ENCODE results near the gene OMG.
A peak's percentile ranks its signal among the peaks of the same experiment; 100 is the strongest.
"Not testable (repeated sequence)": the region's sequence is repeated elsewhere in the genome, so short reads cannot be mapped to it uniquely, and the experiment has no call there.

OMG gene

DNA sequence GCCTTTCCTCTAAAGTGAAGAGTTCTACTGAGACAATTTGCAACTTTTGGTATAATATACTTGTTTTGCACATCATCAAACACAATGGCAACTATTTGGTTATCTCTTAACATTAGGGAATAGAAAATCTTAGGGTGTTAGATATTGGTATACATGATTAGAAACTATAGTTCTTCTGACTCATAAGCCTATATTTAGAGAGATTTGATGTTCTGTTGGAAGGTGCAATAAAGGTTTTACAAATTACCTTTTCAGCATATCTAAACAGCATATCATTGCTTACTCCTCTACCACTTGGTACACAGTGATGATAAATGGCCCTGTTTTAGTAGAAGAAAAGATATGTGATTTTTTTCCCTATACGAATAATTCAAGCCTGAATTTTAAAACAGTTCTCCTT lies 10.6 kb upstream of the OMG start:
- no peak for DNase-seq

- no peak for DNase-seq
Measured at GRCh38 chr17:31299624-31300023, 2.6 kb upstream of the OMG start.

DNA sequence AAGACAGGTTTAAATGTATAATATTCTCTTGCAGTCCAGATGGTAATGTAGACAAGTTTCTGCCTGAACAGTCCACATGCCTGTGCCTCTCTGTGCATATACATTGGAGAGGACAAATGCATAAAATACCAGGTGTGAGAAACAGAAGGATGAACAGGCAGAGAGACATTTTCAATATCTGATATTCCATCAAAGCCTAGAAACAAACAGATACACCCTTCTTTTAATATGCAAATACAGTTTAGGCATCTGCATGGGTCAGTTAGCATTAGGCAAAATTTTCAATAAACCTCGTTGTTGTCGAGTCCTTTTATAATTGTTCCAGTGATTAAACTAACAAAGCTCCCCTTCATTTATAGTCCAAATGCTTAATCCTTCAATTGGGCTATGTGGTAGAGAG lies 897 bp downstream of the OMG start:
- DNase-seq, result no peak

DNA sequence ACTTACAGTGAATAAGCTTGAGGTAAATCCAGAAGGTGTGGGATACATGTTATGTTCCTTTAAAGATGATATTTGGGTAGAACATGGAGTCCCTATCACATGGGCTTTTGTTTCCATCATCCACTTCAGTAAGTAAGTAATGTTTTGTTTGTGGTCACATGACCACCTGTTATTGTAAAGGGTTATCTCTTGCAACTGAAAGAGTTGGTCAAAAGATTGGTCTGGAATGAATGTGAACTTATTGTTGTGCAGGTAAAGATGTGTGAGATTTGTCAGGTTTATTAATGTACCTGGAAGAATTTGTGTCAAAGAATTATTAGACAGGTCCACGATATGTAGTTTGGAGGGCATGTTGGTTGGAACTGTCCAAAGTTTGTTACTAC lies 1.6 kb downstream of the OMG start:
- DNase-seq, result no peak

DNA sequence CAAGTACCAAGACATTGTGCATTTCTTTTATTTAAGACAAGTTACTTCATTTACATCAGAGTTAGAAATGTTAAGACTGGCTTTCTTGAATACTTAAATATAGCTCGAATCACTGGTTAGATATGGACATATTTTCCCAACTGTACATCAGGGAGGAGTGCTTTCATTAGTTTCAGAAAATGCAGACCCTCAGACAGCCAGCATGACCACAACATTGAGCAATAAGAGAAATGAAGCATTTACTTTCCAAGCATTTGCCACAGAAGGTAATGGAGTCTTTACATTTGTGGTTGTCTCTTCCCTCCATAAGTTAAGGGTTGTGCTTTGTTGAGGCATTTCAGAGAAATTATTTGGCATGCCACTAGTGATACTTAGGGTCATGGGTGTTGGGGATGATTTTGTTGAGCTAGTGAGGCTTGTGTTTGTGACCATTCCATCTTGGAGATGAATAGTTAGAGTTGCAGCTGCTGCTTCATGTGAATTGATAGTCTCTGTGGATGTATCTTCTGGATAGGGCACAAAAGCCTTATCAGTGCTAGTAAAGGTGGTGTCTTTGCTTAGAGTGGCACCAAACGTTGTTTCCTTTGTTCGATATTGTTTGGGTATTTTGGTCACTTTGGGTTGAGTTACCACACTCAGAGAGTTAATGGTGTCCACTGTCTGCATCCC lies 2.1 kb downstream of the OMG start:
- no peak for DNase-seq

DNA sequence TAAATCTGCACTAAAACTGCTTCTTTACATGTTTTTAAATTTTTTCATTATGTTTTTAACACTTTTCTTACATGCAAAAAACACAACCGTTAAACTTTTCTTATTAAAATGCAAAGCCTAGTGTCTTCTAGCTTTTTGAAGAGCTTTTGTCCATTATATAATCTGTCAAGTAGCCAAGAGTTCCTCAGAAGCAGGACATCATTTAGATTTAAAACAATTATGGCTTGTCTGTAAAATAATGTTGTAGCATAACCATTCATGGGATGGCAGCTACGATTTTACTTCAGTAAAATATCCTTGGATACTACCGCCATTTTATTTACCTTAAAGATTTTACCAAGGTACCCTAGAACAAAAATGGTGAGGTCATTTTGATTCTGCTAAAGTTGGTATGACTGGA lies 2.8 kb downstream of the OMG start:
- DNase-seq, result no peak

DNA sequence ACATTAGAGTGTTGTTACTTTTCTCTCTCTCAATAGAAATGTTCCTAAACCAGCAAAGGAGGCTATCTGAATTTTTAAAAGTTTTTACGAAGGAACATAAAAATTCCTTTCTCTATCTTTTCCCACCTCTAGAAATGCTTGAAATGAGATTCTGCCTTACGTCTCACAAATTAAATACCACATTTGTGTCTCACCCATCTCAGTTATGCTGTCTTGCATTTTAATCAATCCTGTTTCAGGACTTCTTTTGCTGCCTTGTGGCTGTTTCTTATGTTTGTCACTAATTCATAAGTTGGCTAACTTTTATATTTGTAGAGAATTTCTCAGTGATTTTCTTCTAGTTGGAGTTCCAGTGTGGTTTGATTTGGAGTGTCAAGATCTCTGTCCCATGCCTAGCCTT lies 3.5 kb downstream of the OMG start:
- DNase-seq, result no peak

DNA sequence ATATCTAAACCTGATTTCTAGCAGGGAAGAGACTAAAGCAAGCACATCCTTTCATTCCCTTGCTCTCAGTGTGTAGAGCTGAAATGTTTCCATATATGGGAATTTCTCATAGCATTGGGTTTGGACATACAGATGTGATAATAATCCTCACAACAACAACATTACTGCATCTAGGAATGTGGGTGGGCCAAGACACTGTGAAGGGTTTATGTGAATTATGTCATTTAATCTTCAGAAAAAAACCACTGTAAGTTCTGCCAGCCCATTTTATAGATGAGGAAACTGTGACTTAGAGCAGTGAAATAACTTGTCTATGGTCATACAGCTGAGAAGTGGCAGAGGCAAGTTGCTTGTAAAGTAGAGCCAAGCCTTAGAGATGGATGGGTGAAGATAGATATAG lies 5.2 kb downstream of the OMG start:
- DNase-seq, result no peak

DNA sequence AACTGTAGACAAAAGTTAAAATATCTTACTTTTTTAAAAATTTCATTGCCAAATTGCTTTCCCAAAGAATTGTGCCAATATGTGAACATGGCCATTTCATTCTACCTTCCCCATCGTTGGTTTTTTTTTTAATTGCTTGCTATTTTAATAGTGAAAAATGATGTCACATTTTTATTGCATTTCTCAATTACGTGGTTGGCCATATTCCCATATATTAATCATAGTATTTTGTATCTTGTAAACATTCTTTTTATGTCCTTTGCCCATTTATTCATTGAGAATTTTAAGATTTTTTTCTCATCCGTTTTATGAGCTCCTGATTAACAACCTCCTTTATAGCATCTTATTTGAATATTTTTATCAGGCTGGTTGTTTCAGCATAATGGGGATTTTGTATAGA lies 7.2 kb downstream of the OMG start:
- no peak for DNase-seq

DNA sequence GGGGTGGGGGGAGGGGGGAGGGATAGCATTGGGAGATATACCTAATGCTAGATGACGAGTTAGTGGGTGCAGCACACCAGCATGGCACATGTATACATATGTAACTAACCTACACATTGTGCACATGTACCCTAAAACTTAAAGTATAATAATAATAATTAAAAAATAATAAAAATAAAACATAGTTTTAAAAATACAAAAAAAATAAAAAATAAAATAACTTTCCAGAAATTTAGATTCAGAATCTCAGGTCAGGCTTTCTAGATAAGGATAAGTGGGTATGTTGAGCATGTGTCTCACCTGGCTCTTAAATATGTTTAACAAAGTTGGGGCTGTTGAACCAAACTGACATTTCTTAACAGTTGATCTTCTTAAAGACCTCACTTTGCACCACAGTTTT lies 9.1 kb downstream of the OMG start:
- DNase-seq, result not testable (repeated sequence)

DNA sequence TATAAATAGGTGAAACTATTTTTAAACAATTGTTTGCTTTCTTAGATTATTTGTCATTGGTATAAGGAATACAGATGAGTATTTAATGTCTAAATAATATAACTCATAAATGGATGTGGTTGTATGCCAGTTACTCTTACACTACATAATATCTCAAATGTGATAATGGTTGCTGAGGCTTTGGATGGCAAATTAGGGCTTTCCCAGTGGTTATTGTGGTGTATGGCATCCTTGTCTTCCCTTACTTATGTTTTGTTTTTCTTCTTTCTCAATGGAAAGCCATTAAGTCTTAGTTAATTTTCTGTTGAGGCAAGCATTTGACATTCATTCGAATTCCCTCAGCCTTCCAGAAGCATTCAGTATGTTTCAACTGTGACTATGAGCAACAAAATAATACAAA lies 10.5 kb downstream of the OMG start:
- DNase-seq, result no peak

GRCh38 chr17:31283841-31284240 lies 13.2 kb downstream of the OMG start:
- no peak for DNase-seq

GRCh38 chr17:31281061-31281460 lies 16.0 kb downstream of the OMG start:
- no peak for DNase-seq

- no peak for DNase-seq
Measured at GRCh38 chr17:31279401-31279800, 17.6 kb downstream of the OMG start.

DNA sequence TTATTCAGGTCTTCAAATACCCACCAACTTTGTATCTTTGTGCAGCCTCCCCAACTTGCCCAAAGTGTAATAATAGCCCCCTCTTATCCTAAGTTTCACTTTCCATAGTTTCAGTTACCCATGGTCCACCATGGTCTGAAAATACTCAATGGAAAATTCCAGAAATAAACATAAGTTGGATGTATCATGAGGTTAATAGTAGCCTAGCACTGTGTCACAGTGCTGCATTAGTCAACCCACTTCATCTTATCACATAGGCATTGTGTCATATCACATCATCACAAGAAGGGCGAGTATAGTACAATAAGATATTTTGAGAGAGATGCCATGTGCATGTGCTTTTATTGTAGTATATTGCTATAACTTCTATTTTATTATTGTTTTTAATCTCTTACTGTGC lies 21.9 kb downstream of the OMG start:
- no peak for DNase-seq

DNA sequence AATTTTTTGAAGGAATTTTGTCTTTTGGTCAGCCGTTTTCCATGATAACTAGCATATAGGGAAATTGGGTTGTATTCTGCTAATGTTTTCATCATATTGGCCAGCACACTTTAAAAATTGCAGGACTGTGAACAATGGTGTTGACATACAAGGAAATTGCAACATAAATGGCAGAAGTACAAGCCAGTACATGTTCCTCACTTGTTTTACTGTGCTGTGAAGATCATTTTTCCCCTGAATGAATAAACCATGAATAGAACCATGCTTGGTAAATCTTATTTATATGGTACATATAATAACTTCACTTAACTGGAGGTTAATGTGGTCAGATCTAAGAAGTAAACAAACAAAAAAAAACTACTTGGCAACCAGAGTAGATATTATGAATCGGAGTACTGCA lies 22.8 kb downstream of the OMG start:
- peak; percentile 55 for DNase-seq

DNA sequence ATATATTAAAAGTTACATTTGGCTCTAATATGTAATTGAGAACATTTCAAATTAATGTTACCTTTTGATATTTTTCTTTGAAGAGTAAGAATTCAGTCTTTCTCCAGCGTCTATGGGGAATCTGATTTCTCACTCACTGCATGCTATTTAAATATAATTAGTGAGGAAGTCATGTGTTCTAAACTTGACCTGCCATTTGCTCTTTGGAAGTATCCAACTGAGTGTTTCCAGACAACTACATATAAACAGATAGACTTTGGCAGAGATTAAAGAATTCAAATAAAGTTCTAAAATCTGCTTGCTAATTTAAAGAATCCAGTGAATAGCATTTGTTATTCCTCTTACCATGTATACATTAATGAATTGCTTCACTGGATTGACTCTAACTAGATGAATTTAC lies 23.5 kb downstream of the OMG start:
- DNase-seq, result no peak

DNA sequence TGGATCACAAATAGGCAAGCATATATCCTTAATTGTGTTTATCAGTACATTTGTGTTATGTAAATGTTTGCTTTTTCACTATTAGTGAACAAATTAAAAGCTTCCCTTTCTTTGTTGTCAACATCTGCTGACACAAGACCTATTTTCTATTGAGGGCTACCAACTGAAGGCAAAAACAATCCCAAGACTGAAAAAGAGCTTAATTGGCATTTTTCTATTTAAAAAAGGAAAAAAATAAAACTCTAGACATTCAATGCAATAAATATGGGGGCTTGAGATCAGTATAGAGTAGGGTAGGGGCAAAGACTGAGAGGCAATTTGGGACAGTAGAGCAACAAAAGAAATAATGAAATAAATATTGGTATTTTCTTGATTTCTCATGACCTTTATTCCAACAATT lies 24.2 kb downstream of the OMG start:
- DNase-seq, result no peak

GRCh38 chr17:31272236-31272635 lies 24.8 kb downstream of the OMG start:
- DNase-seq, result no peak

DNA sequence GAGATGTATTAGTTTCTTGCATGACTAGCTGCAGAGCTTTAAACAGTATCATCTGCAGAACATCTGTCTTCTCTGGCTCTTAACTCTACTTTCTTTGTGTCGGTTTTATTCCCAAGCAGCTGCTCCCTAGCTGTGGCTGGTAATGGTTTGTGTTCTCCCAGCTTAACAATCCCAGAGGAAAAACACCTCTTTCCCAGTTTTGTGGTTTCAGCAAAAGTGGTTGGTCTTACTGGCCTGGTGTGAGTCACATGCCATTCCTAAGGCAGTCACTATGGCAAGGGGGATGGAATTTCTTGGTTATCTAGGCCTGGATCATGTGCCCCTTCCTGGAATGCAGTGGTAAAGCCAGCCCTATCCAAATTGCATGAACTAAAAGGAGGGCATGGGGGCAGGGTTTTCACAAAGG lies 27.5 kb downstream of the OMG start:
- DNase-seq, result no peak

DNA sequence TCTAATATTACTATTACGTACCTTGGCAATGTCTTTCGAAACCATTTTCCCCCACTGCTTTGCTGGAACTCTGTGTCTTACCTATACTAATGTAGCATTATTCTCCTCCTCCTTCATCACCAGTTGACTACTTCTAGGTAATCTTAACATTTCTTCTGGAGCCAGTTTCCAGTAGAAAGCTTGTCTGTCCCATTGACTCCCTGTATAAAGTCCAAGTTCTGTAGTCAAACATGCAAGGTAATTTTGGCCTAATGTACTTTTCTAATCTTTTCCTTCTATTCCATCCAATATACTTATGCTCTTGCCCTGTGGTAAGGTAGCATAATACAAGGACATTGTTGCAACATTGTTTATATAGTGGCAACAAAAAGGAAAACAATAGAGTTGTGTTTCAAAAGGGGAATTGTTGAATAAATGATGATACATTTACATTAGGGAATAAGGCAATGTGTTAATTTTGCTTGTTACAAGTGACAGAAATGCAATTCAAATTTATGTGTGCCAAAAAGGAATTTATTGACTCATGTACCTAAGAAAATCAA lies 27.9 kb downstream of the OMG start:
- no peak for DNase-seq

DNA sequence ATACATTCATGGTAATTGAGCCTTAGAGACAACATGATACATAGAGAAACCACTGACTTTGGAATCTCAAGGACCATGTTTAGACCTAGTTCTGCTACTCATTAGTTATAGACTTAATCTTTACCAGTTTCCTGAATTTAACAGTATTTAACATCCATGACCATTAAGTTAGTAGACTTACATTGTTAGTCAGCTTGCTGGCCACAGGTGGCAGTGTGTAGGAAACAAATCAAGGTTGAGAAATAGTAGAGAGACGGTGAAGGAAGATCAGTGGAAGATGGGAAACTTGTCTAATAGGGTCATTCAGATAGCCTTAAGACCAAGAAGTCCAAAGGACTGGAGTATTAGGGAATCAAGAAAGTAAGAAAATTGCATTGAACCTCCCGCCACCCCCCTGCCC lies 31.0 kb downstream of the OMG start:
- no peak for DNase-seq

DNA sequence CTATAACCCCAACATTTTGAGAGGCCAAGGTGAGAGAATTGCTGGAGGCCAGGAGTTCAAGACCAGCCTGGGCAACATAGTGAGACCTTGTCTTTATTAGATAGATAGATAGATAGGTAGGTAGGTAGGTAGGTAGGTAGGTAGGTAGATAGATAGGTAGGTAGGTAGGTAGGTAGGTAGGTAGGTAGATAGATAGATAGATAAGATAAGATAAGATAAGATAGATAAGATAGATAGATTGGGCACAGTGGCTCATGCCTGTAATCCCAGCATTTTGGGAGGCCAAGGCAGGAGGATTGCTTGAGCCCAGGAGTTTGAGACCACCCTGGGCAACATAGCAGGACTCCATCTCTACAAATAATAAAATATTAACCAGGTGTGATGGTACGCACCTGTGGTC lies 34.1 kb downstream of the OMG start:
- DNase-seq, result not testable (repeated sequence)

GRCh38 chr17:31261601-31262000 lies 35.4 kb downstream of the OMG start:
- DNase-seq, result no peak

DNA sequence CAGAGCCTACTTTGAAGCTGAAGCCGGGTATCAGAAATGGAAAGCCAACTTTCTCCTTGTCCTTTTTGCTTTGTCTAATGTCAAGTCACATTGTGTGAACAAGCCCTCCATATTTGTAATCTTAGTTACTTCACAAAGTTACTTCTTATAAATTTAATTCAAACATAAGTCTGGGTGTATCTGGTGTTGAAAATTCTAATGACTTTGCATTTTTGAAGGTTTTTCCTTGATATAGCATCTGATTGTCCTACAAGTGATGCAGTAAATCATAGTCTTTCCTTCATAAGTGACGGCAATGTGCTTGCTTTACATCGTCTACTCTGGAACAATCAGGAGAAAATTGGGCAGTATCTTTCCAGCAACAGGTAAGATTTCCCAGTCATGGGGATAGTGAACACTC lies 36.9 kb downstream of the OMG start:
- no peak for DNase-seq

DNA sequence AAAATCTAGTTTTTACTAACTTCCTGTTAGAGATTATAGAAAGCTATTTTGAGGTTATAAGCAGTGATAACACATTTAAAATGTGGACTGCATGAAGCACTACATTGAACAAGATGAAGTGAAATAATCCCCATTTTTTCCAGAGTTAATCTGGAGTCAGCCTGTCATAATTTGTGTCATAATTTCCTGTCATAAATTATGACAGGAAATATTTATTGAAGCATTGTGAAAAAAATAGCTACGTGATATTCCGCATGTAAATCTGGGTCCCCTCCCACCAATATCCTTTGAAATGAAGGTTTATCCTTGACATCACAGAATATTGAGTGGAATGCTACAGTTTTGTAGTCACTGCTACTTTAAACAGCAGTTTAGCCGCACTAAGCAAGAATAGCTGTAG lies 40.1 kb downstream of the OMG start:
- no peak for DNase-seq

All from NCI-H748 treated with DMSO at 0.1 percent for 48 hours (cell line).